HG03196 (cell line): ENCODE data around the gene CHST8.

Experiments
- ATAC-seq: cut with Tn5 transposase; IDR thresholded peaks from one replicate; pipeline ENCODE4 v1.9.1; 2021; ENCODE audit not compliant: unreplicated experiment

Gene CHST8

DNA sequence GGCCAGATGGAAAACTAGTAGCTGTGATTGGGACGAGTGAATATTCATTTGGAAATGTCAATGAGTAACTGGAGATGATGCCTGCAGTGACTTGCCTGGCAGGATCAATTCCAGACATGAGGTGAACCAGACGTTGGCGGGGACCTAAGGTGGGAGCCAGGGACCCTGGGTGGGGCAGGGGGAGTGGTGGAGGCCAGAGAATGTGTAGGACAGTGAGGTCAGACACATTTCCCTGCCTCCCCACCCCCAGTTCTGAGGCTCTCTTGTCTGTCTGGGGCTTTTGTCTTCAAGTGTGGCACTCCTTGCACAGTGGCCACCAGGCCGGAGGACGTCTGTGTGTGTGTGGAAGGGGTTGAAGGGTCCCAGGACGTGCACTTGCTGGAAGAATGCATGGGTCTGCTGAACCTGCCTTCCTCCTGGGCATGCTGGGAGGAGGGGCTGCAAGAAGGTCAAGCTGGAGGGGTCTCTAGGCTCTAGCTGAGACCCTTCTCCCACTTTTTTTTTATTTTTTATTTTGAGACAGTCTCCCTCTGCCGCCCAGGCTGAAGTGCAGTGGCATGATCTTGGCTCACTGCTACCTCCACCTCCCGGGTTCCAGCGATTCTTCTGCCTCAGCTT lies 51.6 kb downstream of the CHST8 start:
- ATAC-seq: no peak

DNA sequence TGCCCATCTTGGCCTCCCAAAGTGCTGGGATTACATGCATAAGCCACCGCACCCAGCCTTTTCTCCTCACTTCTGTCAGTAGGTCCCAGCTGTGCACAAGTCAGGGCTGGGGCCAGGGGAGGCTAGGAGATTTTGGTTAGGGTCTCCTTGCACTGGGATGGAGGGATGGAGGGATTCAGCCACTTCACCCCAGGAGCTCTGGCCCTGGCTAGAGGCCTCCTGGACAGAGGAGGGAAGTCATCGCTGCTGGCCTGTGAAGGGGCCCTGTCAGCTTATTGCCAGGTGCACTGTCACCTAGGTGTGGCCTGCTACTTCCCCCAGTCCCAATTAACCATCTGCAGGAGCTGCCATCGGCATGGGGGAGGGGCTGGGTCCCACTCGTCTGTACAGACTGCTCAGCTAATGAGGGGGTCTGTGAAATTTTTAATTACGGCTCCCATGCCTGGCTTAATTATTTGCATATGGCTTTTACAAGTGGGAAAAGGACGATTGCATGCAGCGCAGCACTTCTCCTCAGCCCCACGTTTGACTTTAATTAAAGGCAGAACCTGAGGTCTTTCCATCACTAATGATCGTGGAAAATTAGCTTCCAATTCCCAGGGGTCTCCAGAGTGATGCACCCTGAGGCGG lies 52.4 kb downstream of the CHST8 start:
- no peak for ATAC-seq

DNA sequence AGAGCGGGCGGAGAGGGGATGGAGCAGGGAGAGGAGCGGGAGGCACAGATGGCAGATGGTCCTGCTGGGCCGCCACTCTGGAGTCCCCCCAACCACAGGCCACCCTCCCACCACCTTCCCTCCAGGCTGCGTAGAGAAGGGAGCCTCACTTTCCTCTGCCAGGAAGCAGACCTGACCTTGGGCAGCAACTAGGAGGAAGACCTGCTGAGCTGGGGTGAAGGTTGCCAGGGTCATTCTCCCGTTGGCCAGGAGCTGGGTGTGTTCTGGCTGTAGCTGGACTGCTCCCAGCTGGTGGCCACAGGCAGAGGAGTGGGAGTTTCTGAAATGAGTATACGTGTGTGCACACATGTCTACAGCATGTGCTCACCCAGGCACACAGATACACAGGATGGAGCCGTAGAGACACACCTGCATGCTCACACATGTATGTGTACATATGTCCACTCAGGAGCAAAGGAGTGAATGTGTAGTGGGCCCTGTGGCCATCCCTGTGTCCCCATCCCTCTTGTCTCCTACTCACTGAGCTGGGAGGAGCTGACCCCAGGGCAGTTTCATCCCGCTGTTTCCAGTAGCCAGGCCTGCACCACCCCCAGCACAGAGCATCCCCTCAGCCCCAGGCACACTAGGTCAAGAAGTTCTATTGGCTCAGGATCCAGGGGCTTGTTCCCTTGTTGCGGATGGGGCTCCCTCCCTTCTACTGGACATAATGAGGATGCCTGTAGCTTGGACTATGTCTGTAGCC lies 53.0 kb downstream of the CHST8 start:
- ATAC-seq: no peak

DNA sequence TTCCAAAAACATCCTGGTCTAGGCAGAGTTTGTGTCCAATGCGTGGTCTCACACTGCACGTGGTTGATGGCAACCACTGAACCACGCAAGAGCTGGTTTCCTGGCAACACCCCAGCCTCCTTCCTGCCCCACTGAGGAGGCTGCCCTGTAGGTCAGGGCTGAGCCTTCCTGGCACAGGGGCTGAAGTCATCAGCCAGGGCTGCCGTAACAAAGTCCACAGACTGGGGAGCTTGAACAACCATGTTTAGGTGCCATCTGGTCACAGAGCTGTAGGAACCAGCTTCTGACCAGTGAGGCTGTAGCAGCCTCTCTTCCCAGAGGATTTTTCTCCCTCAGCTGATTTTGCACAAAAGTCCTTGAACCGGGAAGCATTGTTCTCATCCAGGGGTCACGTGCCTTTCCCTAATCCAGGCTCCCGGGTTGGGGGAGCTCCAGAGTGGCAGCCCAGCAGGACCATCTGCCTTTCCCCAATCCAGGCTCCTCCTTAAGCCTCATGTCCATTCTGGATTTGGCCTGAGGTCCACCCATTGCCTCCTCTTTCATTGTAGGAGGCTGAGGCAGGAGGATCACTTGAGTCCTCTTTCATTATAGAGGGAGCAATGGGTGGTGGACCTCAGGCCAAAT lies 53.9 kb downstream of the CHST8 start:
- ATAC-seq: no peak

DNA sequence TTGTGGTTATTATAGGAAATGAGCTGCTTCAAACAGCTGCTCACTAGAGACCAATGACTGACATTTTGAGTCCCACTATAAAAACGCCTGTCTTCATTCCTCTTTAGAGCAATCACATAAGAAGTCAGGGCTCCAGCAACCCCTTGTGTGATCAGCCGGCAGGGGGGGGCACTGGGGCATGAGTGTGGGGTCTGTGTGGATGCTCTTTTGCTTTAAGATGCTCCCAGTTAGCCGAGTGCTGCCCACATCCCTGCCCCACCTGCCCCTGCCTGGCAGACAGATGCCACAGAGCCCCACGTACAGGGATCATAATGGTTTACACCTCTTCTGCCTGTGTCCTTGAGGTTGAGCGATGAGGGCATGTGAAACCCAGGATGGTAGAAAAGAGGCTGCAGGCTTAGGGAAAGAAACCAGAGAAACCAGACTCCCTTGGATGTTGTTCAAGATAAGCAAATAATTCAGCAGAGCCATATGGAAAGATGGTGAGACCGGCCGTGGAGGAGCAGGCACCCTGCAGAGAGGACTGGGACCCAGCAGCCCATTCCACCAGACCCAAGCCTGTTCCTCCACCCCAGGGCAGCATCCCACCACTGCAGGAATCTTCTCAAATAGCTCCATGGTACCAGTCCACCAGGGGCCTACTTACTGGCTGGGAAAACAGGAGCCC lies 55.4 kb downstream of the CHST8 start:
- no peak for ATAC-seq

DNA sequence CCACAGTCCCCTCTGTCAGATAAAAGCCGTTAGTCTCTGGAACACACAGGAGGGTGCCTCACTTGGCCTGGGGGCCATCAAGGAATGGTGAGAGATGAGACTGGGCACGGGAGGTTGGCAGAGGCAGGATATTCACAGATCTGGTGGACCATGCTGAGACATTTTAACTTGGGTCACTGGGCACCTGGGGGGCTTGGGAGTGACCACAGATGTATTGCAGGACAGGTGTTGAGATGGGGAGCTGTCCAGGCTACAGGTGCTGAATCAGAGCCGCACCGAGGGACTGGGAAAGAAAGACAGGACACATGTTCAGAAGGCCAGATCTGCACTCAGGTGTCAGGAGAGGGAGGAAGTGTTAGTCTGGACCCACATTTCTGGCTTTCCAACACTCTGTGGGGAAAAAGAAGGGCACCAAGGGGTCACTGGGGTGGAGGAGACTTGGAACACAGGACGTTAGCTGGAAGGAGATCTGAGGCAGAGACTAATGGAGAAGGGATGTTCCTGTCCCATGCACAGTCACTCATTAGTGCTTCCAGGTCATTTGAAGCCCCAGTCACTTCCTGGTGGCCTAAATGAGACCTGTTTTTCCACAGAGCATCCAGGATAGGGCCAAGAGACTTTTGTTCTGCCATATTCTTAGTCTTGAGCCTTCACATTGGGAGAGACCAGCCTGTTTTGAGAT lies 56.1 kb downstream of the CHST8 start:
- no peak for ATAC-seq

DNA sequence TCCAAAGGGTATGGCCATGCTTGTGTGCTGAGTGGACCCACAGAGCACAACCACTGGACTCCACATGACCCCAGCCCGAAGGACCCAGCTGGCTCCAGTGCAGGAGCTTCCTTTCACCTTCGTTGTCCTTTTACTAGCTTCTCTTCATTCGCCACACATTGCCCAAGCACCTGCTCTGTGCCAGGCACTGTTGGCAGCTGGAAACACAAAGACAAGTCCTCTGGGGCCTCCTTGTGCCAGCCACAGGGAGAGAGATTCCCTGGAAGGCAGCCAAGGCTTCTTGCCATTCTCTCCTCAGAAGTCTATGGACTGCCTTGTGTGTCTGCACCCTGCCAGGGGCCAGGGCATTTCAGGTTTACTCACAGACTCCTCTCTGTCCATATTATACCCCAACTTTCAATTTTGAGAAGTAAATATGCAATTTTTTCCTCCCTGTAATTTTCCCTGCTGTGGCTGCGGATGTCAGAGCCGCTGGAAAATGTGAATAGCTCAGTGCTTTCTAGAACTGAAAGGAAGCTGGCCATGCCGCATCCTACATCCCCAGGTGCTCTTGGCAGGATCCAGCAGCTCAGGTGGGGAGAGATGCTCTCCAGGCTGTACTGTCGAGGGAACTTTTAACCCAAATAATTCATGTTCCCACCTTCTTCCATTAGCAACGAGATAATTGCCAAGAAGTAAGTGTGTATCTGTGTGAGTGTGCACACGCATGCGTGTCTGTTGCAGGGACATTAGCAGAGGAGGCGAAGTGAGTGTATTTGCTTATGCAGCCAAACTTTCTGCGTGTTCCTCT lies 57.2 kb downstream of the CHST8 start:
- ATAC-seq: no peak

DNA sequence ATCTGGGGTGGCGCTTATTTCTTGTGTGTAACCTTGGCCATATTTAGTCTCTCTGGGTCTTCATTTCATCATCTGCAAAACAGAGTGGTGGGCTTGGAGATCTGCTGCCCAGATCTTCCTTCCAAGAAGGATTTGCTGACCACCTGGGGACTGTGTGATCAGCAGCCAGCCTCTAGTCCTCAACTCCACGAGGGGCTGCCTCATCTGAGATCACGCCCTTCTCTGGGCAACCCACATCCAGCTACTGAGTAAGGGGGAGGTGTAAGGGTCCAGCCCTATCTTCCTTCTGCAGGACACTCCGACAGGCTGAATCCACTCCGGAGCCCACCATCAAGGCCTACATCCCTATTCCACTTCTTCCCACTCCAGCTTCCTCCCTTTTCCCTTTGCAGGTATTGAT lies 57.9 kb downstream of the CHST8 start:
- ATAC-seq: no peak

DNA sequence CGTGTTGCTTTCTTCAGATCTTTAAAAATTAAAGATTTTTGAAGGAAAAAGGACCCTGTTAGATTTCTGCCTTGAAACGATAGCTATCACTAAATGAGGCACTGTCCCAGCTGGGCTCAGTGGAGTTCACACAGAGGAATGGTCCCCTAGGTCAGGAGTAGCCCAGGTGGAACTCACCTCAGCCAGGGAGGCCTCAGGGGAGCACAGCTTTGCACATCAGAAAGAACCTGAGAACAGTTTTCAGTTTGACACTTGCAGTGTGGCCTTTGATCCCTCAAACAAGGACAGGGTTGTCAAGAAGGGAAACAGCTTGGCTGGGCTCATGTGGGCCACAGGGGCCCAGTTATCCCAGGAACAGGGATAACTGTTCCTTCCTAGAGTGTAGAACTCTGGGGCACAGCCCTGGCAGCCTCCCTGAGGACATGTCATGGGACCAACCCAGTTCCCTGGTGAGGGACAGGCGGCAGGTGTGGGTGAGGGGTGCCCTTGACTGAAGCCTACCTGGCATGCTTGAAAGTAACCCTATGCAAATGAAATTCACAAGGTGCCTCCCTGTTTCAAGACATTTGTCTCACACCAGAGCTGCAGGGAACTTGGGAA lies 59.4 kb downstream of the CHST8 start:
- no peak for ATAC-seq

DNA sequence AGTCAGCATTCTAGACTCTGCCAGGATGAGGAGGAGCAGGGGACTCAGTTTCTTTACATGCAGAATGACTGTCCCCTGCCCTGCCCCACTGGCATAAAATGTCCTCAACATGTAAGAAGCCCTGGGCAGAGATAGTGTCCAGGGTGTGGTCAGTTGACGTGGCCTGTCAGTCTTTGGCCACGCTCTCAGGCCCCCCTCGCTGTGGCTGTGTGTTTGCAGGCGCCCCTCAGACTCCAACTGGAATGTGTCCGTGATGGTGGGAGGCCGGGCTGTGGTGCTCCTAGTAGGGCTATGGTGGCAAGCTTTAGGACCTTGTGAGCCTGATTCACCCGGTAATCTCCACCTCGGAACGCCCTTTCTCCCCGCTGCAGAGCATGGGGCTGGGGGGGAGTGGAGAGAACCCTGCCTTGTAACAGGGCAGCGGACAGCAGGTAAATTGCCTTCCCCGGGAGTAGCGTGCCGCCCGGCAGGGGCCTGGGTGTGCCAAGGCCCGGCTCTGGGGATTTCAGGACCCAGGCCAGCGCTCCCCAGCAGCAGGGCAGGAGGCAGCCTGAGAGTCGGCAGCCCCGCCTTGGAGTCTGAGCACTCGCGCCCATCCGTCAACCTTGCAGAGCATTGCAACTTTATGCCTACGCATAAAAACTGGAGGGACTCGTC lies 62.3 kb downstream of the CHST8 start:
- no peak for ATAC-seq

DNA sequence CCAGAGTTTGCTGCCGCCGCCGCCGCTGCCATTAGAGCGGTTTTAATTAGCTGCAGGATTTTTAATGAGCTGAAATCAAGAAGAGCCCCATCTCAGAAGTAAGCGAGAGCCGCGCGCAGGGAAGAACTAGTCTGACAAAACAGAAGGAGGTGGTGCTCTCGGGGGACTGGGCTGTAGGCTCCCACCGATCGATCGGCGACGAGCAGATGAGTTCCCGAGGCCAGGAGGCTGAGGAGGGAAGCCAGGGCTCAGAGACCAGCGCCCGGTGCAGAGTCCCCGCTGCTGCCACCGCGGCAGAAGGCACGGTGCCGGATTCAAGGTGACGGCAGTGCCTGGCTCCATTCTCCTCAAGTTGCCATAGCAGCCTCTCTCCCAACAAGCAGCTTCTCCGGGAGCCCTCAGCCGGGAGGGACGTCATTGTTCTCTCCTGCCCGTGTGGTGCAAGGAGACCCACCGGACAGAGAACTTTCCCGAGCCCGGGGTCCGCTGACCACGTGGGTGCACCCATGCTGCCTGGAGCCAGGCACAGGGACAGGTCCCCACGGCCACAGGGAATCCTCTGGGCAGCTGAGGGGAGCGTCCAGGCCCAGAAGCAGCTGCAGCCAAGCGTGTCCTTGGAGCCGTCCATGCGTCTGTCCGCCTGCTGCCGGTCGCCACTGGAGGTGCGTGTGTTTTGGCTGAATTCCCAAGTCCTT lies 62.9 kb downstream of the CHST8 start:
- no peak for ATAC-seq

DNA sequence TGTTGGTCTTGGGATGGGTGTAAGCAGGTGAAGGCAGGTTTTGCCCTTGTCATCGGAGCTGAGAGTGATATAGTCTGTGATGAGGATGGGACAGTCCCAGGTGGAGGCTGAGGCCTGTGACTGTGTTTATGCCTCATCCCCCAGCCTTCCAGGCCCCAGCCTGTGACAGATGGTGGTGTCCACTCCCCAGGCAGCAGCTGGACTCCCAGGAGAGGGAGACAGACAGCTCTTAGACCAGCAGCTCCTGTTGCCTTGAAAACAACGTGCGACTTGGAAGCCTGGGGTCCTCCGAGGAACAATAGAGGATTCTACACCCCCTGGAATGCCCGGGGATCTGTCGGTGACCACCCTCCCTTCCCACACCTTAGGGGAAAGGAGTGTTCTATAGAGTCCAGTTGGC lies 63.8 kb downstream of the CHST8 start:
- no peak for ATAC-seq

DNA sequence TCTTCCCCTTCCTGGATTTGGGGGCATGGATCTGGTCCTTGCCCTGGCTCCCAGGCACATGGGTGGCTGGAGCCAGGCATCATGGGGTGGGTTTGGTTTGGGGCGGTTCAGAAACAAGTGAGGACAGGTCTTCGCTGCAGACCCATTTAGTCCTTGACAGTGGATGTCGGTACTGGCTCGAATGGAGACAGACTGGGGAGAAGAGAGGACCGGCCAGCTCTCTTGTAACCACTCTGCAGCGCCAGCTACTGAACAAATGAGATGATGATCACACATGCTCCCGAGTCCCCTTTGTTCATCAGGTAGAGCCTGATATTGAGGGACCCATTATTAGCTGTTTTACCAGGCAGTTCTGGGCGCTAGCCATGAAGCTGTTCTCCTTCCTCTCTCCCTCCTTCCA lies 64.5 kb downstream of the CHST8 start:
- no peak for ATAC-seq

DNA sequence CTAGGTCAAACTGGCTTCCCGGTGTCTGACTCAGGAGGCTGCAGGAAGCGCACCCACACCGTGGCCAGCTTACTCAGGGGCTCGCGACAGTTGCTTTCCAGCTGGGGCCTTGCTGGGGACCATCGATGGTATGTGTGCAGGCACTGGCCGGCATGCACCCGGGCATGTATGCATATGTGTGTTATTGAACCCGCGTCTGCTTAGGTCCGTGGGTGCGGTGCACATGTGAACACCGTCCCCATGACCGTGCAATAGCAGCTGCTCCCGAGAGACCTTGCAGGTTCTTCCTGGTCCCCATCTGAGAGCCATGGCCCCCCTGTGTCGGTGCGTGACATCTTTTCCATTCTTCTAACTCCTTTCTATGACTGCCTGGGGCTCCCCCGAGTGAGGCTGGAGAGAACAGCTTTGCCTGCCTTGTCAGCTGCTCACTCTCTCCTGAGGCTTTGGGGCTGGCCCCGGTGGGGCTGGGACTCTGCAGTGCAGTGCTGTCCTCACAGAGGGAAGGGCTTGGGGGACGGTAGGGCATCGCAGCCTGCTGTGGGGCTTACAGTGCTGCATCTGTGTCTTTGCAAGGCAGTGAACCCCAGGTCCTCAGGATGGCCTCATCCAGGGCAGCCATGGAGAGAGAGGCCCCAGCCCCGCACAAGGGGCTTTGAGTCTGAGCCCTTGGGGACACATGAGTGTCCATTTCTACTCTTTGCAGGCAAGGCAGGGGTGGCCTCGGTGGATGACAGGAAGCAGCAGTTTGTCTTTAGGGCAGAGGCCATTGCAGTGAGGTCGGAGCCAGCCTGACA lies 65.1 kb downstream of the CHST8 start:
- no peak for ATAC-seq

DNA sequence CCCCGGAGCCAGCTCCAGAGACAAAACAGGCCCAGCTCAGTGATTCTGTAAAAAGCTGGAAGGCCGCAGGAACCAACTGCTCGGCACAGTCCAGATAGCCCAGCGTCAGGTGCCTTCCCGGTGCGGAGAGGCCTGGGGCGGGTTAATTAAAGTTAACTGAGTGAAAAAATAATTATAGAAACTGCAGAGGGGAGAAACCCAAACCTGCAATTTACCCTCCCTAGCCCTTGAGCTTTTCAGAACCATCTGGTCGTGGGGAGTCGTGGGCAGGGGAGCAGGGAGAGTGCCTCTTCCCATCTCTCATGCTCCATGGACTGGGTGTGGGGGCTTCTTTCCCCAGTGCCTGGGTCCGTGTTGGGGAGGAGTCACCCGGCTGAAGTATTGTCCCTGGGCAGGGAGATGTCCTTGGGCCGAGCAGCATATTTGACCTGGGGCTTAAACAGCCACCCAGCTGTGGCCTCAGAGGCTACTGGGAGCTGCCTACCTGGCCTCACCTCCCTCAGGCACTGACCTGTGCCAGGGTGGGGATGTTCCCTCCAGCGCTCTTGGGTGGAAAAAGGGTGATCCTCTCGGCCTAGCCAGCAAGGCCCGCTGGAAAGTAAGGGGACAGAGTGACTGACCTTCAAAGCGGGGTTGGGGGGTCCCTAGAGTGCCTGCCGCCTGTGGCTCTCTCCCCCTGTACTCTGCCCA lies 65.9 kb downstream of the CHST8 start:
- no peak for ATAC-seq

DNA sequence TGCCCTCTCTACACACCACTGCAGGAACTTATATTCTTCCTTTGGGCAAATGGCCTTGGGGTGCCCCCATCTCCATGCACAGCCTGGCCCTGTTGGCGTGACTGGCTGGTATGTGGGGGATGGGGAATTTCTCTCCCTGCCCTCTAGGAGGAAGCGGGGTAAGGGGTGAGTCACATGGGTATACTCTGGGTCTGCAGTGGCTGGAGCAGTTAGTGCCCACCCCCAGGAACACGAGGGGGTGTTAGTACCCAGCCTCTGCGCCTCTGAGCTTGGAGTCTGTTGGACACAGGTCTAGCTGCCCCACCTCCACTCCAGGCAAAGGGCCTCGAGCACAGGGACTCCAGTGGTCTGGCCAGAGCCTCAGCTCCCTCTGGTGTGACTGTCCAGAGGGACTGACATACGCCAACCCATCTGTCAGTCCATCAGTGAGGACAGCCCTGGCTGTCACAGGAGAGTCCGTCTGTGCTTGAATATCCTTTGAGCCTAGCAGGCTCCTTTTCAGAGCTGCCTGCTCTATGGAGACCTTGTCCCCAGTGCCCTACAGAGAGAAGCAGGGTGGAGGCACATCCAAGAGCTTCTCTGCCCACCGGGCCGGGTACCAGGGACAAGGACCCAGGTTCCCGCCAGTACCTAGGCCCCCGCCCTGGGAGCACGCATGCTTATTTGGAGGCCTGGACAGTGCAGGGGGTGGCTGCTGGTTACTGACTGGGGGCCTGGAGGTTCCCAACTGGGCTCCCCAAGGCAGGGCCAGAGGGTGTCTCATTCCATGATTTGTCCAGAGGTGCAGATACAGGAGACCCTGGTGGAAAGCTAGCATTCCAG lies 66.6 kb downstream of the CHST8 start:
- ATAC-seq: no peak
